ENCODE measurements around the gene ZFHX3. TPM values are rescaled to one million over a fixed set of nuclear protein-coding genes. Genes with fewer than 3 reads are reported as not detected.

The ZFHX3 gene
- total and polyA plus RNA-seq, 2 experiments from 2014 or later, result 2.8 to 3.9 TPM

GRCh38 chr16:72812672-72813071, 235.3 kb downstream of the ZFHX3 start:
- H3K9me2 ChIP-seq (ENCODE audit: insufficient read depth), result no peaks in the 10 kb centered on the region; the same call in 1 of the 2 replicates
- H3F3A ChIP-seq (ENCODE audit: insufficient read depth), result no peaks in the 10 kb centered on the region
- no peak for DNase-seq
- no peak overlapping the region for H3K27ac ChIP-seq
- WGBS, 2 experiments (ENCODE audit: low coverage in 1 of 2, low lambda C conversion rate in 2 of 2, missing lambda C conversion rate in 2 of 2), result 90 to 91% methylated on average over 3 of the region's 3 CpGs
- no peak overlapping the region for H3K4me2 ChIP-seq (ENCODE audit: unreplicated experiment)
- 0 out of 2 replicates have a peak, but pooled peaks cover 10% of the 10 kb centered on the region for H3K36me3 ChIP-seq (ENCODE audit: low read depth)
- no peaks in the 10 kb centered on the region for H3K79me2 ChIP-seq (ENCODE audit: insufficient read depth)
- H3K4me1 ChIP-seq (ENCODE audit: insufficient read depth), result no peaks in the 10 kb centered on the region
- TF ChIP-seq EZH2phosphoT487 (IDR thresholded peaks at IDR 0.05; ENCODE audit: insufficient read depth, low read depth) (no peak), EZH2 (IDR thresholded peaks at IDR 0.05; ENCODE audit: insufficient read depth, poor library complexity, severe bottlenecking) (no peak)
- H2AFZ ChIP-seq, result no peak overlapping the region
- no peak overlapping the region for H3K4me3 ChIP-seq
- H3K27me3 ChIP-seq (replicated peaks; ENCODE audit: insufficient read depth), result no peaks in the 10 kb centered on the region
- in situ Hi-C loops (cut with MboI), result no loop called here
- no peak overlapping the region for H3K9ac ChIP-seq
- no peaks in the 10 kb centered on the region for H3K9me3 ChIP-seq (ENCODE audit: low read depth)
- H4K20me1 ChIP-seq (ENCODE audit: insufficient read depth), result no peaks in the 10 kb centered on the region

DNA sequence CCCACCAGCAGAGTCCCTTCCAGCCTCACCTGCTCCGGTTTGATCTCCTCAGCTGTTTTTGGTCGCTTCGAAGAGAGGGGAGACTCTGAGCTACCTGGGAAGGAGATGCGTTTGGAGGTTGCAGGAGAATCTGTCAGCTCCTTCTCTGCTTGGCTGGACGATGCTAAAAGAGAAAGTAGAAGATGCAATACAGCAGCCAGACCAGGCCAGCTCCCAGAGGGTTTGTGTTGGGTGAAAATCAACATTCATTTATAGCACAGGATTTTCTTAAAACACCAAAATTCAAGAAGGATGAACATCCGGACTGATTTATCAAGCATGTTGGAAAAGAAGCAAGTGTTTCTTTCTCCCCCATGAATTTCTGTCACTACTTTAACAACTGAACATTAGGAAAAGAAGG, 236.1 kb downstream of the ZFHX3 start:
- Histone ChIP-seq H2AFZ (no peak overlapping the region), H3F3A (ENCODE audit: insufficient read depth) (no peaks in the 10 kb centered on the region), H3K27me3 (replicated peaks; ENCODE audit: insufficient read depth) (no peaks in the 10 kb centered on the region), H4K20me1 (ENCODE audit: insufficient read depth) (no peaks in the 10 kb centered on the region), H3K27ac (no peak overlapping the region), H3K4me2 (ENCODE audit: unreplicated experiment) (no peak overlapping the region), H3K4me3 (no peak overlapping the region), H3K36me3 (ENCODE audit: low read depth) (0 out of 2 replicates have a peak, but pooled peaks cover 10% of the 10 kb centered on the region), H3K9me2 (ENCODE audit: insufficient read depth) (no peaks in the 10 kb centered on the region; the same call in 1 of the 2 replicates), H3K4me1 (ENCODE audit: insufficient read depth) (no peaks in the 10 kb centered on the region), H3K9ac (no peak overlapping the region), H3K79me2 (ENCODE audit: insufficient read depth) (no peaks in the 10 kb centered on the region), H3K9me3 (ENCODE audit: low read depth) (no peaks in the 10 kb centered on the region)
- no peak for DNase-seq
- in situ Hi-C loops (cut with MboI), result no loop called here
- TF ChIP-seq EZH2 (IDR thresholded peaks at IDR 0.05; ENCODE audit: insufficient read depth, poor library complexity, severe bottlenecking) (no peak), EZH2phosphoT487 (IDR thresholded peaks at IDR 0.05; ENCODE audit: insufficient read depth, low read depth) (no peak)
- 97 to 98% methylated on average over 6 of the region's 6 CpGs for WGBS, 2 experiments (ENCODE audit: low coverage in 1 of 2, low lambda C conversion rate in 2 of 2, missing lambda C conversion rate in 2 of 2)

DNA sequence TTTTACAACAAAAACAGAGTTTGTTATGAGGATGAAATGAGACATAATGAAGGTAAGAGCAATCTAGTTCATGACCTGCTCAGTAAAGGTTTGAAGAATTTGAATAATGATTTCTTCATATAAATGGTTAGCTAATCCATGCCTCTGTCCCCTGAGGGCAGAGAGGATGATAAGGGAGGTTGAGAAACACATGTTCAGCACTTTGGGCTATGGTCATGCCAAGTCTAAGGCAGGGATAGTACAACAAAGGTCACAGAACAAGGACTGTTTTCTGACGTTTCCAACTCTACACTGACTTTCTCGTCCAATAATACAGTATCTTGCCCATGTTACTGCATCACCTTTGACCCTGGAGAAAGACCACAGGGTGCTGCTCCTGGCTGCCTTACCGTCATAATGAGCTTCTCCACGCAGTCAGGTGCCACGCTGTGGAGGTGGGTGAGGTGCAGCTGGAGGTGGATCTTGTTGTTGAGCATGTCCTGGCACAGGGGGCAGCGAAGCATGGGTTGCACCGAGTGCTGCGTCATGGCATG, 236.7 kb downstream of the ZFHX3 start:
- no peaks in the 10 kb centered on the region; the same call in 1 of the 2 replicates for H3K9me2 ChIP-seq (ENCODE audit: insufficient read depth)
- H4K20me1 ChIP-seq (ENCODE audit: insufficient read depth), result no peaks in the 10 kb centered on the region
- no peak for DNase-seq
- no peaks in the 10 kb centered on the region for H3K9me3 ChIP-seq (ENCODE audit: low read depth)
- 0 out of 2 replicates have a peak, but pooled peaks cover 10% of the 10 kb centered on the region for H3K36me3 ChIP-seq (ENCODE audit: low read depth)
- no peak overlapping the region for H3K9ac ChIP-seq
- no peaks in the 10 kb centered on the region for H3K4me1 ChIP-seq (ENCODE audit: insufficient read depth)
- no peak overlapping the region for H2AFZ ChIP-seq
- H3K79me2 ChIP-seq (ENCODE audit: insufficient read depth), result no peaks in the 10 kb centered on the region
- 89 to 91% methylated on average over 8 of the region's 8 CpGs for WGBS, 2 experiments (ENCODE audit: low coverage in 1 of 2, low lambda C conversion rate in 2 of 2, missing lambda C conversion rate in 2 of 2)
- in situ Hi-C loops (cut with MboI), result no loop called here
- H3K4me3 ChIP-seq, result no peak overlapping the region
- TF ChIP-seq EZH2phosphoT487 (IDR thresholded peaks at IDR 0.05; ENCODE audit: insufficient read depth, low read depth) (no peak), EZH2 (IDR thresholded peaks at IDR 0.05; ENCODE audit: insufficient read depth, poor library complexity, severe bottlenecking) (no peak)
- no peaks in the 10 kb centered on the region for H3F3A ChIP-seq (ENCODE audit: insufficient read depth)
- H3K27ac ChIP-seq, result no peak overlapping the region
- no peaks in the 10 kb centered on the region for H3K27me3 ChIP-seq (replicated peaks; ENCODE audit: insufficient read depth)
- no peak overlapping the region for H3K4me2 ChIP-seq (ENCODE audit: unreplicated experiment)

DNA sequence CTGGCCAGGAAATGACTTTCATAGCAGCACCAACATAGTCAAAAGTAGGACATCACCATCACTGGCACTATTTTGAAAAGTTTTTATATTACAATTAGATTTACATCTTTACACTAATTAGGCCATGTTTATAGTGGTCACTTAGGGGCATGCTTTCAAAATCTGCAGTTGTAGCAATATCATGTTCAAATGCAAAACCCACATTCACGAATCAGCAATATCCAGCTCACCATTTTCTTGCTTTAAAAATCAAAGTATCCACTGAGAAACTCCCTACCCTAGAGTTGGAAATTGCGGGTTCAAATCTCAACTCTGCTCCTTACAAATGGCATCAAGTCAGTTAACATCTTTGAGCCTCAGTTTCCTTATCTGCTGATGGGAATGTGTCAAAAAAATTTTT, 237.4 kb downstream of the ZFHX3 start:
- H3K79me2 ChIP-seq (ENCODE audit: insufficient read depth), result no peaks in the 10 kb centered on the region
- H3K27ac ChIP-seq, result no peak overlapping the region
- H2AFZ ChIP-seq, result no peak overlapping the region
- H3K4me2 ChIP-seq (ENCODE audit: unreplicated experiment), result no peak overlapping the region
- DNase-seq, result no peak
- H3K4me1 ChIP-seq (ENCODE audit: insufficient read depth), result no peaks in the 10 kb centered on the region
- no peak for TF ChIP-seq EZH2 (IDR thresholded peaks at IDR 0.05; ENCODE audit: insufficient read depth, poor library complexity, severe bottlenecking)
- no peak for TF ChIP-seq EZH2phosphoT487 (IDR thresholded peaks at IDR 0.05; ENCODE audit: insufficient read depth, low read depth)
- in situ Hi-C loops (cut with MboI), result no loop called here
- WGBS, 2 experiments (ENCODE audit: low coverage in 1 of 2, low lambda C conversion rate in 2 of 2, missing lambda C conversion rate in 2 of 2), result 96 to 97% methylated on average over 2 of the region's 2 CpGs
- H4K20me1 ChIP-seq (ENCODE audit: insufficient read depth), result no peaks in the 10 kb centered on the region
- 0 out of 2 replicates have a peak, but pooled peaks cover 10% of the 10 kb centered on the region for H3K36me3 ChIP-seq (ENCODE audit: low read depth)
- H3K4me3 ChIP-seq, result no peak overlapping the region
- no peak overlapping the region for H3K9ac ChIP-seq
- H3F3A ChIP-seq (ENCODE audit: insufficient read depth), result no peaks in the 10 kb centered on the region
- no peaks in the 10 kb centered on the region for H3K27me3 ChIP-seq (replicated peaks; ENCODE audit: insufficient read depth)
- no peaks in the 10 kb centered on the region for H3K9me3 ChIP-seq (ENCODE audit: low read depth)
- H3K9me2 ChIP-seq (ENCODE audit: insufficient read depth), result no peaks in the 10 kb centered on the region; the same call in 1 of the 2 replicates

All from GM23248 (cell line).